ENCODE measurements around the gene CCDC13.

Gene CCDC13

DNA sequence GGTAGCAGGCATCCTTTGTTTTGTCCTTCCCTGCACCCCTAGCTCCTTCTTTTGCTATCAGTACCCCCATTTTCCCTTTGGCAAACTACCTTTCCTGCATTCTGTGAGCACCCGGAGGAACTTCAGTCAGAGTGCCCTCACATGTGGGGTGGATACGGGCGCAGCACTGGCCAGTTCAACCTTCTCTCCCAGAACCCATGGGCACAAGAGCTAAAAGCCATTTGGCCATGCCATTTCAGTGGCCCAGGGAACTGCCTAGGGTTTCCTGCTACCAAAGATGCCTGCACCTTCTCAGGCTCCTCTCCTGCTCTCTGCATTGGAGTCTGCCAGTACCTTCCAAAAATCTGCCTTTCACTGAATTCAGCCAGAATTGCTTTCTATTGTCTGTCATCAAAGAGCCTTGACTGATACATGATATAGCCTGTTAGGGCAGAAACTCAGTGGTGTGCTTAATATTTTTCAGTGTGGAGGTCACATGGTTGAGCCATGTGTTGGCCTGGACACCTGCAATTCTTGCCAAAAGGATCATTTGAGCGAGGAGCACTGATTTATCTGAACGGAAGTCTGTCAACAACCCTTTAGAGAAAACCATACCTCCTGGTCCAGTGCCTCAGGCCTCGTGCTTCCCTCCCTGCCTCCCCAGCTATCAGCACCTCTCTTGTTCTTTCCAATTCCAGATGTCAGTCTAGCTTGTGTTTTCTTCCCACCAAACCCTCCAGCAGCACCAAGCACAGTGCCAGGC, 43.5 kb downstream of the CCDC13 start:
- Histone ChIP-seq H4K20me1 (ENCODE audit: insufficient read depth) (no peaks in the 10 kb centered on the region), H3K4me1 (ENCODE audit: low read depth, poor library complexity, severe bottlenecking) (no peaks in the 10 kb centered on the region), H3K27me3 (ENCODE audit: insufficient read depth, low read depth) (no peaks in the 10 kb centered on the region), H3K9ac (no peak overlapping the region), H2AFZ (ENCODE audit: low read depth) (no peak overlapping the region), H3K27ac (no peak overlapping the region), H3K36me3 (ENCODE audit: insufficient read depth) (no peaks in the 10 kb centered on the region), H3K79me2 (ENCODE audit: insufficient read depth, low read depth) (no peaks in the 10 kb centered on the region), H3K4me3 (IDR thresholded peaks at IDR 0.05; ENCODE audit: insufficient read depth, low read depth, low read length) (no peak overlapping the region), H3K4me2 (no peak overlapping the region)
- TF ChIP-seq CTCF (conservative IDR thresholded peaks at IDR 0.05; ENCODE audit: low read depth, low read length): no peak

GRCh38 chr3:42728668-42729364, 44.2 kb downstream of the CCDC13 start:
- no peaks in the 10 kb centered on the region for H3K27me3 ChIP-seq (ENCODE audit: insufficient read depth, low read depth)
- H3K36me3 ChIP-seq (ENCODE audit: insufficient read depth): no peaks in the 10 kb centered on the region
- H3K27ac ChIP-seq: no peak overlapping the region
- no peak overlapping the region for H3K4me2 ChIP-seq
- no peak for TF ChIP-seq CTCF (conservative IDR thresholded peaks at IDR 0.05; ENCODE audit: low read depth, low read length)
- no peaks in the 10 kb centered on the region for H4K20me1 ChIP-seq (ENCODE audit: insufficient read depth)
- H3K4me3 ChIP-seq (IDR thresholded peaks at IDR 0.05; ENCODE audit: insufficient read depth, low read depth, low read length): no peak overlapping the region
- H3K79me2 ChIP-seq (ENCODE audit: insufficient read depth, low read depth): no peaks in the 10 kb centered on the region
- H3K4me1 ChIP-seq (ENCODE audit: low read depth, poor library complexity, severe bottlenecking): no peaks in the 10 kb centered on the region
- H2AFZ ChIP-seq (ENCODE audit: low read depth): no peak overlapping the region
- no peak overlapping the region for H3K9ac ChIP-seq

GRCh38 chr3:42728056-42728455, 45.0 kb downstream of the CCDC13 start:
- Histone ChIP-seq H3K27me3 (ENCODE audit: insufficient read depth, low read depth) (no peaks in the 10 kb centered on the region), H2AFZ (ENCODE audit: low read depth) (no peak overlapping the region), H3K4me3 (IDR thresholded peaks at IDR 0.05; ENCODE audit: insufficient read depth, low read depth, low read length) (no peak overlapping the region), H3K79me2 (ENCODE audit: insufficient read depth, low read depth) (no peaks in the 10 kb centered on the region), H3K27ac (no peak overlapping the region), H3K36me3 (ENCODE audit: insufficient read depth) (no peaks in the 10 kb centered on the region), H4K20me1 (ENCODE audit: insufficient read depth) (no peaks in the 10 kb centered on the region), H3K4me2 (no peak overlapping the region), H3K4me1 (ENCODE audit: low read depth, poor library complexity, severe bottlenecking) (no peaks in the 10 kb centered on the region), H3K9ac (no peak overlapping the region)
- no peak for TF ChIP-seq CTCF (conservative IDR thresholded peaks at IDR 0.05; ENCODE audit: low read depth, low read length)

GRCh38 chr3:42725454-42725853, 47.6 kb downstream of the CCDC13 start:
- no peak for TF ChIP-seq CTCF (conservative IDR thresholded peaks at IDR 0.05; ENCODE audit: low read depth, low read length)
- no peaks in the 10 kb centered on the region for H3K27me3 ChIP-seq (ENCODE audit: insufficient read depth, low read depth)
- no peak overlapping the region for H3K4me3 ChIP-seq (IDR thresholded peaks at IDR 0.05; ENCODE audit: insufficient read depth, low read depth, low read length)
- H2AFZ ChIP-seq (ENCODE audit: low read depth): no peak overlapping the region
- no peak overlapping the region for H3K4me2 ChIP-seq
- H3K9ac ChIP-seq: no peak overlapping the region
- no peak overlapping the region for H3K27ac ChIP-seq
- H3K79me2 ChIP-seq (ENCODE audit: insufficient read depth, low read depth): no peaks in the 10 kb centered on the region
- H3K4me1 ChIP-seq (ENCODE audit: low read depth, poor library complexity, severe bottlenecking): no peaks in the 10 kb centered on the region
- no peaks in the 10 kb centered on the region for H4K20me1 ChIP-seq (ENCODE audit: insufficient read depth)
- no peaks in the 10 kb centered on the region for H3K36me3 ChIP-seq (ENCODE audit: insufficient read depth)

Measured in KMS-11 (cell line).